GM18519 (cell line): ENCODE data around the gene SNX19.

ENCODE experiments used
- ATAC-seq: cut with Tn5 transposase; IDR thresholded peaks from one replicate; pipeline ENCODE4 v1.9.1; 2021; ENCODE audit warnings: mild to moderate bottlenecking, moderate library complexity; ENCODE audit not compliant: unreplicated experiment, low FRiP score

Gene SNX19

DNA sequence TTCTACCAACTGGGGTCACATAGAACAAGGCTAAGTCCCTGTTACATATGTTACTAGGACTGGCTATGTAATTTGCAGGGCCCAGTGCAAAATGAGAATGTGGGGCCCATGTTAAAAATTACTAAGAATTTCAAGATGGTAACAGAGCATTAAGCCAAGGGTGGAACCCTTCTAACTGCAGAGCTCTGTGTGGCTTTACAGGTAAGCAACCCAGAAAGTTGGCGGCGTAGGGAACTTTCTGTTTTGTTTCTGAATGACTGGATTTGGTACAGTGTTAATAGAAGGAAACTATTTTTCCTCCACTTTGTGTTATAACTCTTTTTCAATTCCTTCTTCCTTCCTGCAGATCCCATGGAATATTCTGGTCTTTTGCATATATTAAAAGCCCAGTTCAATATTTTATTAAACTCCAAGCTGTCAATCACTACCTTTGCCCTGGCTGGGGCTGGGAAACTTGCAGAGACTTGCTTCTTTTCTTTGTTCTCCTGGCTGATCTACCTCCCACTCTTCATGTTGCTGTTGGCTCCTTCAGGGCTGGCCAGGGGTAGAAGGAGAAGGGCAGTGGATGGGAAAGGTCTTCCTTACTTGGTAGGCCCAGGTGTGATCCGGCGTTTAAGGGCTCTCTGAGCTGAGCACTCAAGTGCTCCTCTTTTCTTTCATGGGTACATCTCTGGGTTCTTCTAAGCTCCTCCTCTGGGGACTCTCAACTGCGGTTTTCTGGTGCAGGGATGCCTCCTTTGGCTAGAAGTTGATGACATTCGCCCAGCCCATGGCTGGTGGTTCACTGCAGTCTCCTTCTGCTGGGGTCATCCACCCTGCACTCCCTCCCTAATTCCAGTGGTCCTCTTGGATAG, 67.7 kb downstream of the SNX19 start:
- no peak for ATAC-seq

DNA sequence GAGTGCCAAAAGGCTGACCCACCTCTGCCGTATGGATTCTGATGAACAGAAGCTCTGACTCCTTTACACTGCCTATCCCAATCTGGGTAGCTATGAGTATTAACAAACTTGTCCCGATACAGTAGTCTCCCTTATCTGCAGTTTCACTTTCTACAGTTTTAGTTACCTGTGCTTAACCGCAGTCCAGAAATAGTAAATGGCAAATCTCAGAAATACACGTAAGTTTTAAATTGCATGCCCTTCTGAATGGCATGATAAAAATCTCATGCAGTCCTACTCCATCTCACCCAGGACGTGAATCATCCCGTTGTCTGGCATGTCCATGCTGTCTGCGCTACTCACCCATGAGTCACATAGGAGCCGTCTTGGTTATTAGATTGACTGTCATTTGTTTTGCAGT, 68.8 kb downstream of the SNX19 start:
- ATAC-seq: no peak

DNA sequence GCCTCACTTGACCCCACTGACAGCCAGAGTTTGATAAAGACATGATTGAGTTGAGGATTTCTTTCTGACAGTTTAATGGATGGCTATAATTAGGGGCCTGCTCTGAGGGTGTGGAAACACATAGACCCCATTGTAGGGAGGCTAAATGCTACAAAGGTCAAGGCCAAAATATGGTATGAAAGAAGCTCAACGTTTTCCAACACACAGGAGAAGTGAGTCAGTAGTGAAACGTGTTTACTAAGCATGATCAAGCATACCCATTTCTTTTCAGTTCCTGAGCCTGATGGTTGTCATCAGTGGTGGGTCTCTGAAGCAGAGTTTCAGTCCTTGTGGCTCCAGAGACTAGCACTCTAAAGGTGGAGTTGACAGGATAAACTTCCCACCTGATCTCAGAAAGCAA, 69.7 kb downstream of the SNX19 start:
- no peak for ATAC-seq

DNA sequence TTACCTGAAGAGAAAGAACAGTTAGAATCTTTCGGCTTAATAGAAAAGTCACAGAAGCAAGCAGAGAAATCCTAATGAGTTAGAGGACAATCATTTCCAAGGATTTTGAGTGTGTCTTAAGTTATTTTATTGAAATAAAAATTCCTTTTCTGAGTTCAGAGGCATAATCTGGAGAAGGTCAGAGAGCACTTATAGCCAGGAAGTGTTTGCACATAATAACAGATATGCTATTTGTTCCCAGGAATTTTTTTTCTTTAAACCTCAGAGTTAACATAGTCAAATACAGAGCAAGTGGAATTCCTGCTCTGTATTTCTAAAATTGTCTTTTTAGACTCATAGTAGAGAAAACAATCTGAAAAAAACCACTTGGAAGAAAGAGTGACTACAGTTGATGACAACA, 74.3 kb downstream of the SNX19 start:
- ATAC-seq: no peak

DNA sequence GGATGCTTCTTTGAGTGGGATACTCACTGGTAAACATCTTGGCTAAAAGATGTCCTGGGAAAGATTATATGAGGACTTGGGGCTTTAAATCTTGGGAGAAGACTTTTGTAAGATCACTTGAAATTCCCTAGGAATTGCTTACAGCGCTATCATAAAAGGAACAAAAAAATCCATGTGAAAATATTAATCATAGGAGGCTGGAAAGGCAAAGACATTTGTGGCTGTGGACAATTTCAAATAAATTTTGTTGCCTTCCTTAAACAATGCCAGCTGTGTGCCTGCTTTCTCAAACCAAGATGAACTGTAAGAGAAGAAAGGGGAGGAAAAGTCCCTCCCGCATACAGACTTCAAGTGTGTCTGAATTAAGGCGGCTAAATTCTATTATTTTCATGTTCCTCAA, 75.6 kb downstream of the SNX19 start:
- ATAC-seq: no peak

DNA sequence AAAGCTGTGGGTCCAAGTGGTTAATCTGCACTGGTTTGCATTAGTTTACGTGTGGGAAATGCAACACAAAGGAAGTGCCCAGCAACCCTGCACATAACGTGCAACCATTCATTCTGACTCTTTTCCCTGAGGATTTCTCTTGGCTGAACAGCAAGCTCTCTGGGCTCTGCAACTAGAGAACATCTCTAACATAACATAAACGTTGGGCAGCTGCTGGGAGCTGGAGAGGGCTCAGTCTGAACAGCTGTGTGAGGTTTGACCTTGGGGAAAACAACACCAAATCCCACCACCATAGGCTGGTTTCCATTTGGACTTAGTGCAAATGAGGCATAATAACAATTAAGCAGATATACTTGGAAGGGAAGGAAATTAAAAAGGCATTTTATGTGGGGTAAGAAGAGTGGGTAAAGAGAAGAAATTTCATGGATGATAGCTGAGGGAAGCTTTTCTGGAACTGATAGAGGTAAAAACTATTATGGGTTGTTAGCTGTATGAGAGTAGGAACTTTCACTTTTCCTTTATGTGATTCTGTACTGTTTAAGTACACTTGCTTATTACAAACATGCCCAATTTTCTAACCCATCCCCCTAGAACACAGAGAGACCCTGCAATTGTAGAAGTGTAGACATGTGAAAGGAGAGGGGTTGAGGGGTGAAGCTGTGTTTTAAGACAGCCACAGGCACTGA, 76.2 kb downstream of the SNX19 start:
- ATAC-seq: no peak

DNA sequence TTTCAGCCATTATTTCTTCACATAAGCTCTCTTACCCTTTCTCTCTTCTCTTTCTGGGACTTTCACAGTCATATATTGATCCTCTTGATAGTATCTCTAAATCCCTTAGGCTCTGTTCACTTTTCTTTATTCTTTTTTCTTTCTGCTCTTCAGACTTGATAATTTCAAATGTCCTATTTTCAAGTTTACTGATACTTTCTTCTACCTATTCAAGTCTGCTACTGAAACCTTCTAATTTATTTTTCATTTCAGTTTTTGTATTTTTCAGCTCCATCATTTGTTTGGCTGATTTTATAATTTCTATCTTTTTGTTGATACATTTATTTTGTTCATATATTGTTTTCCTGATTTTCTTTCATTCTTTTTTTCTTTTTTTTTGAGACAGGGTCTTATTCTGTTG, 79.1 kb downstream of the SNX19 start:
- ATAC-seq: no peak

DNA sequence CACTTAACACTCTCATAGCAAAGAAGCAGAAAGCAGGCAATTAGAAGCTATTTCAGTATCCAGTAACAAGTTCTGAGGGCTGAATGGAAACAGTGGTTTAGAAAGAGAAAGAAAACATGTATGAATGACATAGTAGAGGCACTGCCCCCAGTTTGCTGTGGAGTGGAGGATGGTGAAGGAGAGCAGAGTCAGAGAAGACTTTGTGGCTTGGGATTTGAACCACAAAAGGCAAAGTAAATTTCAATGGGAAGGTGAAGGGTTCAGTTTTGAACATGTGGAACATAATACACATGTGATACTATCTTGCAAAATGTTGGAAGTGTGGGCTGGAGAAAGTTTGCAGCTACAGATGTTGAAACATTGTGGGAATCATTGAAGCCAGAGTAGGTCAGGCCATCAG, 81.4 kb downstream of the SNX19 start:
- no peak for ATAC-seq

DNA sequence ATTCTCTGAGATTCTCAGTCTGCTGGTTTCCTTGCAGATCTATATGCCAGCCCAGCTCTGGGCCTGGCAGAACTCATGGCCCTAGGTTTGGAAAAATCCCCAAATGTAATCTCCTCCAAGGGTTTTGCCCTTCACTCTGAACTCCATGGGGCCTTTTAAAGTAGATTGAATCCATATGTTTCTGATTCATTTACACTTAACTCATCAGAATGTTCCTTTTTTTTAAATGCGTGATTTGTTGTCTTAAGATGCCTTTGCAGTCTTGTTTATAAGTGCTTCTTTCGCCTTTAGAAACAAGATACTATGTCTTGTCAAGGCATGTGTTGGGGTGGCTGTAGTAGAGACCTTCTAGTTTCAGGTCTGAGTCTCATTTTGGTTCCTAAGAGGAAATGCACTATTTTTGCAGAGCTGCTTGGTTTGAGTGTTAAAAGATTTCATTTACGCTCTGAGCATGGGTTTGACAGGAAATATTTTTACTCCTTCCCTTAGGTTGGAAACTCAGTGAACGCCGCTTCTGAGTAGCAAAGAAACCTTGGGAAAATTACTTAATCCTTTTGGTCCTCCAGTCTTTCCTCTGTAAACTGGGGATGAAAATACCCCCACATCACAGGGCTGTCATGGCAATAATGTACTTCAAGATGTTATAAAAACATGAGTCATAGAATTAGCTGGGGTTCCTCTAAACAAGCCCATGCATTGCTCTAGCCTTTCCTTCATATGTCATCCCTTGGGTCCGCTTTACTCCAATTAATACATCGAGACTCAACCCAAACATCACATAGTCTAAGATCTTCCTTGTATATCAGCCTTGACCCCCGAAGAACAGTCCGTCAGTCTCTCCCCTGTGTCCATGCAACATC, 83.5 kb downstream of the SNX19 start:
- ATAC-seq: no peak

DNA sequence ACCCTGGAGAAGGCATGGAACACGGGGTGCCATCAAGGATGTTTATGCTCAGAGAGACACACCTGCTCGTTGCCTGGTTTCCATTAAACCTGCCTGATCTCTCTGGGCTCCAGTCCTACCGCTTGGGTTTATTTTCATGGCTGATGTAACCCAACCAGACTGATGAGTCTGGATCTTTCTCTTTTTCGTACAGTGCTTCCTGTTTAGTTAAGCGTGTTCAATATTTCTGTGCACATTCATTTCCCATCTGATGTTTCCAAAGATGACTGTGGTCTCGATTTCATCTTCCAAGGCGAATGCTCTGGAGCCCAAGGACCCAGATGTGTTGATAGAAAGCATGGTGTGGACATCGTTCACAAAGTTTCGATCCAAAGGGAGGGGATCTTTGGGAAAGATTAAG, 84.3 kb downstream of the SNX19 start:
- ATAC-seq: no peak

DNA sequence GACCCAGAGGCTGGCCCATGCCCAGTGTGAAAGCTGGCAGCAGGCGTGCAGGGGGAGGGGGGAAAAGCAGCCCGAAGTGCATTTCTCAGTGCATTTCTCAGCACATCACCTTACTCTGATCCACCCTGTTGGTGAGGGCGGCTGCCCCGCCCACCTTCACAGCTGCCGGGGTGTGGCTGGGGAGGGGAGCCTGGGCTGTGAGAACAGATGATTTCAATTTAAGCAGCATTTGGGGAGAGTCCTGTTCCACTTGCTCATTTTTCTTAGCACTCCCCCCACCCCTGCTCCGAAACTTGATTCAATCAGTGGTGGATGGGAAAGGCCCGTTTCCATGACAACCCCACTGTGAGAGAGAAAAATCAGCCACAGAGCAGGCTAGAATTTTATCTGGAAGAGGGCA, 84.8 kb downstream of the SNX19 start:
- no peak for ATAC-seq

DNA sequence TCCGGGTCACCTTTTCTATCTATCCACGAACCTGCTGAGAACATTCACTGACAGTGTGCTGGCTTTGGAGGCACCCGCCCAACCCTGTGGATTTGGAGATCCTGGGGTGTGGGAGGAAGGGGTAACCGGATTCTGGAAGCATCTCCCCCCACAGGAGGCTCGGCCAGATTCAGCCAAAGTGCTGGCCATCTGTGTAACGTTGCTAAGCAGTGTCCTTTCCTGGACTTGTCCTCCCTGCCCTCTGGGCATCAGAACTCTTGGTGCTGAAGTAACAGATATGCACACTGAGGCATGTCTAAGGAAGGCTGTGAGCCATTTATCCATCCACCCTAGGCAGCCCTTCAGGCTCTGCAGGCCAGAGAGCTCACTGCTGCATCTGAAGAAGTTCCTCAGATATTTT, 85.7 kb downstream of the SNX19 start:
- no peak for ATAC-seq

DNA sequence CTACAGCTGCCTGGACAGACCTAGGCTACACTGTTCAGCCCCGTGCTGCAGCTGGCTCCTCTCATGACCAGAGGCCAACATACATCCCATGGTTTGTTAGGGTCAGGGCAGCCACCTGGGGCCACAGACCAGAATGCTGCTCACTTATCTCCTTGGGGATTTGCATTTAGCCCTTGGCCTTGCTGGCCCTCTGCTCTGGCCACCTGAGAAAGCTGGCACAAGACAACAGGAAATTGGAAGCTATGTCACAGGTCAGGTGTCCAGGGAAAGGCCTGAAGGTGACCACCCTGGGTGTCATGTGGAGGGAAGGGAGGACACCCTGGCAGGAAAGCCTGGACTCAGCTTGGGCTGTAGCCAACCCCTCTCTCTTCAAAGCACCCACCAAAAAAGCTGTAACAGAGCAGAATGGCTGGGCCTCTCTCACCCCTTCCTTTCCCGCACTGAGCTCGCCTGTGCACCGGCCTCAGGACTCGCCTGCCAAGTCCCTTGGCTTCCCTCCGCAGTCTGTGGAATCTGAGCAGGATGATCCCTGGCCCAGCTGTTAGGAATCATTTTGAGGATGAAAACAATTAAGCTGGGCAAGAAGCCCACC, 86.3 kb downstream of the SNX19 start:
- no peak for ATAC-seq

DNA sequence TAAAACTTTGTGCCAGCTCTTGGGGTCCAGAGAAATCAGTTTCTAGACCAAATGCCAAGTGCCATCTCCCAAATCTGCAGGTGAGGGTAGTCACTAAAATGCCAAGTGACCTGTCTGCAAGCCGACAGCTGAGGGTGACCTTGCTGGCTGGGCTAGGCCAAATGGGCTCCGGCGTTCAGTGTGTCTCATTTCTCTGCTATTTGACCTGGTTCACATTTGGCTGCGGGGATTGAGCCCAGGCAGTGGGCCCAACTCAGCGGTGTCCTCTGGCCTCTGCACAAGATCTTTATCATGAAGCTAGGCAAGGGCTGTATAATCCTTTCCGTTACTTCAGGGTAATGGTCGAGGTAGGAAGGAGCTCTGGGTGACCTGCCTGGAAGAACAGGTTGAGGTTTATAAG, 87.5 kb downstream of the SNX19 start:
- ATAC-seq: no peak

DNA sequence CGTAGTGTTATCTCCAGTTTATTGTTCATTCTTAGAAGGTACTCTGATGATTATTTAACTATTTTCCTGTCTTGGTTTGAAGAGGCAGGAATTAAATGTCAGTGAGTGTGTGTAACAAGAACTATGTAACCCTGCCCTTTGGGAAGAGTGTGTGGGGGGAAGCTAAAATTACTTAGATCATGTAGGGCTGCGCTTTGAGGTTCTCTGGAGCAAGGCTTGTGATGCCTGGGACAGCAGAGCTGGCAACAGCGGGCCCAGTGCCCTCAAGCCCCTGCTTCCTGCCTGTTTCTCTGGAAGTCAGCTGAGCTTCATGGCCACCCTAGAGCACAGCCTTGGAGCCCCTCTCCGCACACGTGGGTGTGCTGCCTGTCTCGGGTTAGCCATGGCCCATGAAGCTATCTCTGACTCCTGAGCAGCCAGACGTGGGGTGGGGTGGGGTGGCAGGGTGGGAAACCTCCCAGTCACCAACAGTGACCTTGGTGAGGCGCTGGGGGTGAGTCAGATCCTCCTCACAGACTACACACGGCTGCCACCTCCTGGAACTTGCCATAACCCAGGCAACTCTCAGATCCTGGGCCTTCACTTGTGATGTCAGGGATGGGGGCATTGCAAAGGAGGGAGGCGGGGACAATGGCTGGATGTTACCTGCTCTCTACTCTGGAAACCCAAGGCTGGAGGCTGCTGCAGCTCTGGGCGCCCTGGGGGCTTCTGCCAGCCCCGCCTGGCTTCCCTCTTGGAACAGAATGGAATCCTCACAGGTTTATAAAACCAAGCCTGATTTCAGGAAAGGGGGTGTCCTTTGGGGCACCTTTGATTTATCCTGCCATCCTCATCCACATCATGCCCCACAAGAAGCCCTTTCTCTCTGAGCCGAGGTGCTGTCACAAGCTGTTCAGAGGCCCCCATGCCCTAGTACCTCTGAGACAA, 88.6 kb downstream of the SNX19 start:
- no peak for ATAC-seq

DNA sequence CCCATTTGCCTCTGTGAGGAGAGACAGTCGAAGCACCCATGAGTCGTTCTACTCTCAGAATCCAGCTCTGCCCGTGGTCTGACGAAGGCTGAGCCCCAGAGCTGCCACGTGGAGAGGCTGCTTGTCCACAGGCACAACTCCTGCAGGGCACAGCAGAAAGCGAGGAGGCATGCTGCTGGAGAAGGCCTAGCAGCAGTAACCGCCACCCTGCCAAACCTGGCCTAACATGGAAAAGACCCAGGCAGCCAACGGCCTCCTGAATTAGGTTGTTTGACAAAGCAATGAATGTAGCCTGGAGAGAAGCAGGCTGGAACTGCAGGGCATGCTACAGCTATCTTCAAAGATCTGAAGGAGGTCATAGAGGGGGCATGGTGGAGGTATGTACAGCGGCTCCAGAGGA, 89.7 kb downstream of the SNX19 start:
- ATAC-seq: no peak

DNA sequence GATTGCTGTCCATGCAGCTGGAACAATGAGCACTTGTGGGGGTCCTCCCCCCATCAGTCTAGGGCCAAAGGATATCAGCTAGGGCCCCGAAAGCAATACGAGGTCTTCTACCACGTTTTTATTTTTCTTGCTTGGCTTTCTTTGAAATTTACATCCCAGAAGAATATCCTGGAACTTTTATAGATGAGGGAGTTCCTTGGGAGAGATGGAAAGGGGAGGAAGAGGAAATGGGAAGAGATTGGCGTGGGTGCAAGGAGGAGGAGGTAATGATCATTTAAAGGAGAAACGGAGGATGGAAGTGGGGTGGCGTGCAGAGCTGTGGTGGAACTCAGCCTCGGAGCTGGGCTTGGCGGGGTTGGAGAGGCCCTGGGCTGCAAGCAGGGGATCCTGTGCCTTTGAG, 90.3 kb downstream of the SNX19 start:
- ATAC-seq: no peak

DNA sequence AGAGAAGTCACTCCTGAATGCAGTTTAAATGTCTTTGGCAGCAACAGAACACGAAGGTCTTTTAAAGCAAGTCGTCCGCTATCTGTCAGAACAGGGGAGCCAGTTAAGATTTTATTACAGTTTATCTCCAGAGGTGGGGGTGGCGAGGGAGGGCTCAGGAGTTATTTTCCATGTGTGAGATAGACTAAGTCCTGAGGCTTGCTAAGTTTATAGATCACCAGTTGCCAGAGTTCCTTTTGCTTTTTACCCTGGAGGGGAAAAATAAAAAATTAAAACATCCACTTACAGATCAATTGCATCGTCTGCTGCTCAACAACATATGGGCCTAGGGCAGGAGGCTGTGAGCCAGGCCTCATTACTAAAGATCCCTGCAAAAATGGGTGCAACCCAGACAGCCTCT, 90.7 kb downstream of the SNX19 start:
- no peak for ATAC-seq
